HG02884 (cell line): ENCODE results near the gene STK11IP.
A peak's percentile ranks its signal among the peaks of the same experiment; 100 is the strongest.
"Not testable (repeated sequence)": the region's sequence is repeated elsewhere in the genome, so short reads cannot be mapped to it uniquely, and the experiment has no call there.

ENCODE experiments used
- ATAC-seq: cut with Tn5 transposase; IDR thresholded peaks from one replicate; pipeline ENCODE4 v1.9.1; 2021; ENCODE audit warnings: mild to moderate bottlenecking, moderate library complexity; ENCODE audit not compliant: unreplicated experiment

The STK11IP gene

GRCh38 chr2:219644801-219645480, 47.3 kb downstream of the STK11IP start:
- ATAC-seq: no peak

GRCh38 chr2:219645631-219646527, 48.2 kb downstream of the STK11IP start:
- no peak for ATAC-seq

GRCh38 chr2:219648176-219648575, 50.5 kb downstream of the STK11IP start:
- ATAC-seq: no peak

GRCh38 chr2:219648963-219649362, 51.3 kb downstream of the STK11IP start:
- no peak for ATAC-seq

GRCh38 chr2:219650426-219651248, 53.0 kb downstream of the STK11IP start:
- ATAC-seq: no peak

GRCh38 chr2:219651656-219652055, 54.0 kb downstream of the STK11IP start:
- ATAC-seq: not testable (repeated sequence)

- ATAC-seq: no peak
Observed at GRCh38 chr2:219656526-219656925, 58.9 kb downstream of the STK11IP start.

GRCh38 chr2:219658196-219658846, 60.7 kb downstream of the STK11IP start:
- no peak for ATAC-seq

GRCh38 chr2:219658874-219659273, 61.2 kb downstream of the STK11IP start:
- no peak for ATAC-seq

- peak; percentile 84 for ATAC-seq
Observed at GRCh38 chr2:219661197-219661954, 63.7 kb downstream of the STK11IP start.

GRCh38 chr2:219661955-219662395, 64.3 kb downstream of the STK11IP start:
- ATAC-seq: no peak

GRCh38 chr2:219662566-219662965, 64.9 kb downstream of the STK11IP start:
- ATAC-seq: no peak

- ATAC-seq: no peak
Observed at GRCh38 chr2:219663116-219663762, 65.6 kb downstream of the STK11IP start.

- ATAC-seq: no peak
Observed at GRCh38 chr2:219664041-219664440, 66.4 kb downstream of the STK11IP start.

- no peak for ATAC-seq
Observed at GRCh38 chr2:219664944-219665343, 67.3 kb downstream of the STK11IP start.

GRCh38 chr2:219665926-219666325, 68.3 kb downstream of the STK11IP start:
- ATAC-seq: no peak
